WTC11 (cell line): ENCODE data around the gene DUSP22. TPM values are rescaled to one million over a fixed set of nuclear protein-coding genes. Genes with fewer than 3 reads are reported as not detected.

Experiments
- ATAC-seq: fragments of 200-7000 bp; cut with Tn5 transposase; 2 replicates; pipeline ENCODE4 v1.10.0; 2021; ENCODE audit warnings: mild to moderate bottlenecking, moderate library complexity
- CTCF ChIA-PET: fragments of 300-600 bp; sonication (Branson Sonifier 250); formaldehyde crosslinking; loops from one replicate; lab custom pipeline; 2021; ENCODE audit warnings: antibody characterized with exemption; lab: Charles Lee
- POLR2A ChIA-PET: fragments of 350-600 bp; sonication (Branson Sonifier 250); formaldehyde crosslinking; loops from one replicate; lab custom pipeline; 2021; ENCODE audit warnings: antibody characterized with exemption; lab: Charles Lee
- DNase-seq: peaks from one replicate; pipeline ENCODE4 v3.0.0; 2021; ENCODE audit warnings: low spot score
- H3K27ac Mint-ChIP-seq: 2 replicates; pipeline ENCODE4 v1.8.0; 2021; ENCODE audit warnings: mixed read lengths
- H3K27me3 Mint-ChIP-seq: 2 replicates; pipeline ENCODE4 v1.8.0; 2021; ENCODE audit warnings: low read depth, mild to moderate bottlenecking, moderate library complexity, mixed read lengths
- H3K36me3 Mint-ChIP-seq: 2 replicates; pipeline ENCODE4 v1.8.0; 2021; ENCODE audit warnings: mixed read lengths
- H3K4me1 Mint-ChIP-seq: 2 replicates; pipeline ENCODE4 v1.8.0; 2022; ENCODE audit warnings: mixed read lengths
- H3K4me3 Mint-ChIP-seq: 2 replicates; pipeline ENCODE4 v1.8.0; 2021; ENCODE audit warnings: mild to moderate bottlenecking, moderate library complexity, mixed read lengths
- H3K9me3 Mint-ChIP-seq: 2 replicates; pipeline ENCODE4 v1.8.0; 2021; ENCODE audit warnings: mixed read lengths
- ATF2 ChIP-seq: sonication (generic); formaldehyde crosslinking; IDR thresholded peaks from 2 replicates; pipeline ENCODE4 v1.8.1; 2022; ENCODE audit warnings: low read depth, missing genetic modification reagents, borderline replicate concordance
- ATF3 ChIP-seq: sonication (generic); formaldehyde crosslinking; conservative IDR thresholded peaks from 2 replicates; pipeline ENCODE4 v1.8.1; 2022; ENCODE audit warnings: mild to moderate bottlenecking, missing genetic modification reagents
- CREM ChIP-seq: sonication (generic); formaldehyde crosslinking; IDR thresholded peaks from 2 replicates; pipeline ENCODE4 v1.8.1; 2022; ENCODE audit warnings: mild to moderate bottlenecking, missing genetic modification reagents, moderate library complexity
- JUN ChIP-seq: sonication (generic); formaldehyde crosslinking; IDR thresholded peaks from 2 replicates; pipeline ENCODE4 v1.8.0; 2023; ENCODE audit warnings: mild to moderate bottlenecking, missing genetic modification reagents
- MAX ChIP-seq: sonication (generic); formaldehyde crosslinking; IDR thresholded peaks from 2 replicates; pipeline ENCODE4 v1.8.0; 2022; ENCODE audit warnings: mild to moderate bottlenecking, missing genetic modification reagents
- NR3C1 ChIP-seq: sonication (generic); formaldehyde crosslinking; conservative IDR thresholded peaks from 2 replicates; pipeline ENCODE4 v1.8.1; 2023; ENCODE audit warnings: low read depth, mild to moderate bottlenecking, missing genetic modification reagents
- SOX15 ChIP-seq: fragments of 250-450 bp; sonication (Bioruptor Pico); IDR thresholded peaks from 2 replicates; pipeline ENCODE4 v1.9.0; 2021; ENCODE audit warnings: mild to moderate bottlenecking
- SP1 ChIP-seq: sonication (generic); formaldehyde crosslinking; conservative IDR thresholded peaks from 2 replicates; pipeline ENCODE4 v1.8.1; 2022; ENCODE audit warnings: missing genetic modification reagents
- STAT6 ChIP-seq: sonication (generic); formaldehyde crosslinking; conservative IDR thresholded peaks from 2 replicates; pipeline ENCODE4 v1.8.1; 2023; ENCODE audit warnings: mild to moderate bottlenecking, low read depth, missing genetic modification reagents, moderate library complexity
- ZNF138 ChIP-seq: sonication (generic); formaldehyde crosslinking; conservative IDR thresholded peaks from 2 replicates; pipeline ENCODE4 v1.8.1; 2022; ENCODE audit warnings: mild to moderate bottlenecking, moderate library complexity, missing genetic modification reagents
- ZNF425 ChIP-seq: fragments of 250-450 bp; sonication (Bioruptor Pico); conservative IDR thresholded peaks from 2 replicates; pipeline ENCODE4 v1.9.0; 2021; ENCODE audit warnings: mild to moderate bottlenecking
- total RNA-seq: library from RNA; stranded (reverse); gene quantifications from 3 replicates; pipeline ENCODE4 v1.2.3, GENCODE V29; 2021

DUSP22 gene
- total RNA-seq, 1 experiment from 2014 or later, result 38.5 TPM

GRCh38 chr6:380234-381218, 88.2 kb downstream of the DUSP22 start:
- Mint-ChIP-seq H3K27ac (no peak overlapping the region), H3K4me1 (no peaks in the 10 kb centered on the region), H3K4me3 (no peak overlapping the region), H3K9me3 (peaks cover 44% of the 10 kb centered on the region), H3K27me3 (peaks cover 13% of the 10 kb centered on the region), H3K36me3 (peaks cover 42% of the 10 kb centered on the region)
- POLR2A ChIA-PET, result no interaction called here
- CTCF ChIA-PET, result interaction anchor here (0.7 to 0.9 kb wide), 2 partner anchors 164 to 192 kb away, joined by 3 read pairs; no protein-coding TSS in a partner anchor
- TF ChIP-seq CREM (CRISPR knock-in tag) (no peak), SOX15 (CRISPR knock-in tag) (no peak), SP1 (CRISPR knock-in tag) (no peak), NR3C1 (CRISPR knock-in tag) (no peak), JUN (no peak), MAX (CRISPR knock-in tag) (no peak), ATF3 (no peak), STAT6 (CRISPR knock-in tag) (no peak), ZNF425 (CRISPR knock-in tag) (no peak)
- ATAC-seq (no peak), DNase-seq (no peak)

- Mint-ChIP-seq H3K27me3 (peaks cover 13% of the 10 kb centered on the region), H3K27ac (no peak overlapping the region), H3K36me3 (peaks cover 35% of the 10 kb centered on the region), H3K9me3 (peaks cover 33% of the 10 kb centered on the region), H3K4me1 (no peaks in the 10 kb centered on the region), H3K4me3 (no peak overlapping the region)
- TF ChIP-seq ZNF138 (CRISPR knock-in tag) (no peak), ATF2 (CRISPR knock-in tag) (no peak)
- ATAC-seq, result no peak
- ChIA-PET POLR2A (no interaction called here), CTCF (interaction anchor here (1.5 to 1.6 kb wide), 2 partner anchors 27 to 59 kb away, joined by 5 to 8 read pairs; no protein-coding TSS in a partner anchor)
- DNase-seq, result no peak
These were observed 89.6 kb downstream of the DUSP22 start for GRCh38 chr6:381742-382461.
